Measurements from ENCODE around the gene RABGGTA. TPM values are rescaled to one million over a fixed set of nuclear protein-coding genes. Genes with fewer than 3 reads are reported as not detected.

RABGGTA gene
- total RNA-seq, 6 experiments from 2014 or later: 25.4 to 31.4 (median 27.3) TPM

DNA sequence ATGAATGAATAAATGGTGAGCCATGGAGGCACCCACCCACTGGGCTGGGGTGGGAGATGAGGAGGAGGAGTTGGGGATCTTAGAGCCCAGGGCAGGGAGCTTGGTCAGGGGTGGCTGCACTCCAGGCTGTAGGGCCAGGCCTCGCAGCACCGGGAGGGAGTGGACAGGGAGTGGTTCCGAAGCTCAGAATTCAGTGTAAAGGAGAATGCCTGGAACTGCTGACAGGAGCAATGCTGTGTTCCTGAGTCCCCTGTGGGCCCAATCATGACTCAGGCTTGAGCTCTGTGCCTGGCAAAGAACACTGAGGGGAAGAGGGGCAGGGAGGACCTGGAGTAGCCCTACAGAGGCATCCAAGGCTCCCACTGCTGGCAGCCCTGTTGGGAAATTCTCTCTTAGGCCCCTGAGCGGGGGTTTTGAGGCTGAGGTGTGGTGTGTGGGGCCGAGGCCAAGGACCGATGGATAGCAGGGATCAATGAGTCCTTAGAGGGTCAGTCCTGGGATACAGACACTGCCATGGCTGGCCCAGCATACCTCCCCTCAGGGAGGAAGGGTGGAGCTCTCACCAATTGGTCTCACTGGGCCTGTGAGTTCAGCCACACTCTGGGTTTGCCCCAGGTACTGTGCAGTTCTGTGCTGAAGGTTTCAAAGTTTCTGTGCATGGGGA is 9.5 kb upstream of the RABGGTA start:
- H3K36me3 Mint-ChIP-seq (ENCODE audit: low read depth): no peaks in the 10 kb centered on the region
- DNase-seq: no peak
- no peak overlapping the region for H3K4me3 Mint-ChIP-seq
- H3K9me3 Mint-ChIP-seq: no peaks in the 10 kb centered on the region
- H3K27me3 Mint-ChIP-seq (ENCODE audit: insufficient read depth): no peaks in the 10 kb centered on the region; the same call in 1 of the 2 replicates
- TF ChIP-seq, protein P1, sequence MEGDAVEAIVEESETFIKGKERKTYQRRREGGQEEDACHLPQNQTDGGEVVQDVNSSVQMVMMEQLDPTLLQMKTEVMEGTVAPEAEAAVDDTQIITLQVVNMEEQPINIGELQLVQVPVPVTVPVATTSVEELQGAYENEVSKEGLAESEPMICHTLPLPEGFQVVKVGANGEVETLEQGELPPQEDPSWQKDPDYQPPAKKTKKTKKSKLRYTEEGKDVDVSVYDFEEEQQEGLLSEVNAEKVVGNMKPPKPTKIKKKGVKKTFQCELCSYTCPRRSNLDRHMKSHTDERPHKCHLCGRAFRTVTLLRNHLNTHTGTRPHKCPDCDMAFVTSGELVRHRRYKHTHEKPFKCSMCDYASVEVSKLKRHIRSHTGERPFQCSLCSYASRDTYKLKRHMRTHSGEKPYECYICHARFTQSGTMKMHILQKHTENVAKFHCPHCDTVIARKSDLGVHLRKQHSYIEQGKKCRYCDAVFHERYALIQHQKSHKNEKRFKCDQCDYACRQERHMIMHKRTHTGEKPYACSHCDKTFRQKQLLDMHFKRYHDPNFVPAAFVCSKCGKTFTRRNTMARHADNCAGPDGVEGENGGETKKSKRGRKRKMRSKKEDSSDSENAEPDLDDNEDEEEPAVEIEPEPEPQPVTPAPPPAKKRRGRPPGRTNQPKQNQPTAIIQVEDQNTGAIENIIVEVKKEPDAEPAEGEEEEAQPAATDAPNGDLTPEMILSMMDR (IDR thresholded peaks at IDR 0.05): no peak
- H3K27ac Mint-ChIP-seq: no peak overlapping the region
- peaks cover 31% of the 10 kb centered on the region for H3K4me1 Mint-ChIP-seq (ENCODE audit: low read depth)

DNA sequence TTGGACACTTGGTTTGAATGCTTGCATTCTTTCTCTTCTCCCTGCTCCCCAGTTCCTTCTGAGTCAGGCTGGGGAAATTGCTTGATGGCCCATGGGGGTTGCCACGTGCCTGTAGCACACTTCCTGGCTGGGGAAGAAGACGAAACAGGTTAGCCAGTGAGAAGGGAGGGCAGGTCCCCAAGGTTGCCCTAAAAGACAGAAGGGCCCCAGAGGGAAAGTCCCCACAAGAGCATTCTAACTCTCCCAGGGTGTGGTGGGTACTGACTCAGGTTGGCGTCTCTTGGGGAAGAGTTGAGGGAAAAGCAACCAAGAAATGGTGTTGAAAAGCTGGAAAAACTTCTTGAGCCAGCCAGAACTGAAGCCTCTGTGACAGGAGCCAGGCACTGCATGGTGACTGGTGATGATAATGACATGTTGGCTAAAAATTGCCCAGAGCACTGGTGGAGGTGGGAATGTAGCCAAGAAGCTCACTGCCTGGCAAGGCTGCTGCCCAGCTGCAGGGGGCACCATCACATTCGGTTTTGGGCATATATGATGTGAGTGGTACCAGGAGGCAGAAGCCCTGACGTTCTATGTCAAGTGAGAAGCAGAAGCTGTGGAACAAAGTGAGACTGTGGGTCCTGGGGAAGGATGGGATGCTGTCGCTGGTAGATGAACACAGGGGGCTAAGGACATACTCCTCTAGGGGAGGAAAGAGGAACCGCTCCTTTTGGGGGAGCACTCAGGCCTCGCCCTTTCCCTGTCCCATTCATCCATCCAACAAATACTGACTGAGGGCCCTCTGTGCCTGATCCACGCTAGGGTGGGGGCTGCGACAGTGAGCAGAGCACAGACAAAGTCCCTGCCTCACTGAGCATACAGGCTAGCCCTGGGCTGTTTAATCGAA is 8.1 kb upstream of the RABGGTA start:
- Mint-ChIP-seq H3K9me3 (no peaks in the 10 kb centered on the region), H3K27me3 (ENCODE audit: insufficient read depth) (no peaks in the 10 kb centered on the region; the same call in 1 of the 2 replicates), H3K4me1 (ENCODE audit: low read depth) (peaks cover 26% of the 10 kb centered on the region), H3K4me3 (no peak overlapping the region), H3K36me3 (ENCODE audit: low read depth) (no peaks in the 10 kb centered on the region), H3K27ac (peak overlapping the region; percentile 54)
- no peak for DNase-seq
- TF ChIP-seq, protein P1 (IDR thresholded peaks at IDR 0.05): peak; percentile 62

- Mint-ChIP-seq H3K27me3 (ENCODE audit: insufficient read depth) (no peaks in the 10 kb centered on the region; the same call in 1 of the 2 replicates), H3K36me3 (ENCODE audit: low read depth) (no peaks in the 10 kb centered on the region), H3K4me3 (no peak overlapping the region), H3K27ac (no peak overlapping the region), H3K4me1 (ENCODE audit: low read depth) (peaks cover 36% of the 10 kb centered on the region), H3K9me3 (no peaks in the 10 kb centered on the region)
- TF ChIP-seq, protein P1 (IDR thresholded peaks at IDR 0.05): no peak
- no peak for DNase-seq
These were observed 7.0 kb upstream of the RABGGTA start for GRCh38 chr14:24278424-24278823.

DNA sequence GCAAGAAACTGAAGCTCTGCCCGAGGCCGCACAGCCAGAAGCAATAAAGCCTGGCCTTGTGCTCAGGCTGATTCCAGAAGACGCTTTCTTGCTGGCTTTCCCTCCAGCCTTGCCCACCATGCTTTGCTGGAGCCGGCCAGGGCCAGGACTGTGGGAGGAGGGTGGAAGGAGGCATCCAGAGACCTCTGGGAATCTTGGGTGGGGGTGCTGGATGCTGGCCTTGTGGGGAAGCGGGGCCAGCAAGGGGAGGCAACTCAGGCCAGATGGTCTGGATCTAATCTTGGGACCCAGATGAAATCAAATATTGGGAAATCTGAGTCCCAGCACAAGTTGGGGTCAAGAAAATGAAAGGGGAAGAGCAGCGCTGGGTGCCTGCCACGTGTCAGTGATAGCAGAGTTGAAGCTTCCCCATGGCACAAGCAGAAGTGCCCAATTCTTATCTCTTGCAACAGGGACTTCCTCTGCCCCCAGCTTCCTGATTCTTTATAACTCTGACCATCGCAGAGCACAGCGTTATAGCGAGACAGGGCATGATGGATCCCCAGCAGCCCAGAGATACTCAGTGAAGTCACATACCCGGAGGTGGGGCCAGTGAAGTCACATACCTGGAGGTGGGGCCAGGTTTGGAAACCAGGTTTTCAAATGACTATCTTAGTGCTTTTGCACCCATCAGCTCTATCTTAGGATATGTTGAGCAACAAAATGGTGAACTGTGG is 6.4 kb upstream of the RABGGTA start:
- H3K9me3 Mint-ChIP-seq: no peaks in the 10 kb centered on the region
- no peak for DNase-seq
- no peak overlapping the region for H3K27ac Mint-ChIP-seq
- H3K4me1 Mint-ChIP-seq (ENCODE audit: low read depth): peaks cover 41% of the 10 kb centered on the region
- H3K27me3 Mint-ChIP-seq (ENCODE audit: insufficient read depth): no peaks in the 10 kb centered on the region; the same call in 1 of the 2 replicates
- no peaks in the 10 kb centered on the region for H3K36me3 Mint-ChIP-seq (ENCODE audit: low read depth)
- H3K4me3 Mint-ChIP-seq: no peak overlapping the region
- TF ChIP-seq, protein P1 (IDR thresholded peaks at IDR 0.05): no peak

- Mint-ChIP-seq H3K4me1 (ENCODE audit: low read depth) (peaks cover 48% of the 10 kb centered on the region), H3K36me3 (ENCODE audit: low read depth) (no peaks in the 10 kb centered on the region), H3K27ac (no peak overlapping the region), H3K27me3 (ENCODE audit: insufficient read depth) (no peaks in the 10 kb centered on the region), H3K9me3 (no peaks in the 10 kb centered on the region), H3K4me3 (no peak overlapping the region)
- DNase-seq: no peak
- TF ChIP-seq, protein P1 (IDR thresholded peaks at IDR 0.05): no peak
These were observed 5.7 kb upstream of the RABGGTA start for GRCh38 chr14:24277071-24277470.
